NB4 (cell line): ENCODE results near the gene TSPO.

Experiments
- DNase-seq: peaks from one replicate; pipeline ENCODE4 v3.0.0; 2010; ENCODE audit warnings: low read depth
- H3K4me3 ChIP-seq: one replicate; pipeline ENCODE4 v1.5.1; 2011; ENCODE audit warnings: mild to moderate bottlenecking, low read depth, low read length, moderate library complexity
- MYC ChIP-seq: IDR thresholded peaks from 2 replicates; pipeline ENCODE4 v1.6.1; 2011; ENCODE audit warnings: low read depth, low read length
- POLR2A ChIP-seq: IDR thresholded peaks from 2 replicates; pipeline ENCODE4 v1.6.1; 2011; ENCODE audit warnings: mild to moderate bottlenecking; ENCODE audit not compliant: insufficient read length; ENCODE audit errors: extremely low read depth
- TF ChIP-seq, protein P1 (sequence below): IDR thresholded peaks from 2 replicates; pipeline ENCODE4 v1.6.1; 2011; ENCODE audit warnings: low read depth, low read length
- TF ChIP-seq, protein P2 (sequence below): IDR thresholded peaks from one replicate; pipeline ENCODE4 v1.5.1; 2012; ENCODE audit warnings: low read depth, low read length

The TSPO gene

GRCh38 chr22:43171019-43171491 is 19.7 kb downstream of the TSPO start:
- H3K4me3 ChIP-seq: no peak overlapping the region
- no peak for DNase-seq
- TF ChIP-seq MYC (no peak), POLR2A (no peak)
- TF ChIP-seq, protein P1, sequence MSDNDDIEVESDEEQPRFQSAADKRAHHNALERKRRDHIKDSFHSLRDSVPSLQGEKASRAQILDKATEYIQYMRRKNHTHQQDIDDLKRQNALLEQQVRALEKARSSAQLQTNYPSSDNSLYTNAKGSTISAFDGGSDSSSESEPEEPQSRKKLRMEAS: no peak
- TF ChIP-seq, protein P2, sequence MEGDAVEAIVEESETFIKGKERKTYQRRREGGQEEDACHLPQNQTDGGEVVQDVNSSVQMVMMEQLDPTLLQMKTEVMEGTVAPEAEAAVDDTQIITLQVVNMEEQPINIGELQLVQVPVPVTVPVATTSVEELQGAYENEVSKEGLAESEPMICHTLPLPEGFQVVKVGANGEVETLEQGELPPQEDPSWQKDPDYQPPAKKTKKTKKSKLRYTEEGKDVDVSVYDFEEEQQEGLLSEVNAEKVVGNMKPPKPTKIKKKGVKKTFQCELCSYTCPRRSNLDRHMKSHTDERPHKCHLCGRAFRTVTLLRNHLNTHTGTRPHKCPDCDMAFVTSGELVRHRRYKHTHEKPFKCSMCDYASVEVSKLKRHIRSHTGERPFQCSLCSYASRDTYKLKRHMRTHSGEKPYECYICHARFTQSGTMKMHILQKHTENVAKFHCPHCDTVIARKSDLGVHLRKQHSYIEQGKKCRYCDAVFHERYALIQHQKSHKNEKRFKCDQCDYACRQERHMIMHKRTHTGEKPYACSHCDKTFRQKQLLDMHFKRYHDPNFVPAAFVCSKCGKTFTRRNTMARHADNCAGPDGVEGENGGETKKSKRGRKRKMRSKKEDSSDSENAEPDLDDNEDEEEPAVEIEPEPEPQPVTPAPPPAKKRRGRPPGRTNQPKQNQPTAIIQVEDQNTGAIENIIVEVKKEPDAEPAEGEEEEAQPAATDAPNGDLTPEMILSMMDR: no peak

GRCh38 chr22:43171607-43172006 is 20.2 kb downstream of the TSPO start:
- H3K4me3 ChIP-seq: no peak overlapping the region
- DNase-seq: no peak
- TF ChIP-seq, protein P1: no peak
- TF ChIP-seq MYC: no peak
- TF ChIP-seq, protein P2: no peak

DNA sequence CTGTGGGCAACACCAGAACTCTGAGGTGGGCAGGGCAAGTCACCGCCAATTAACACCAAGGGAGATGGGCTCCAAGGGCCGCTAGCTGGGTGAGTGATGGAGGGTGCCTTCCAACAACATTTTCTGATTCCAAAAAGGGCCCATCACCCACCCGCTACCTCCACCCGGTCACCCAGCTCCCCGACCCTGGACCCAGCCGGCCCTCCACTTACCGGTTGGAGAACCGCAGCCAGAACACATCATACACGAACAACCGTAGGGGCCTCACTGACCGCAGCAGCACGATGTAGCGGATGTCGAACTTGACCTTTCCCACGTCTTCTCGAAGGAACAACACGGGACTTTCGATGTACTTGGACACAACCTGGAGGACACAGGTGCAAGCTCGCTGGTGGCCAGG is 20.8 kb downstream of the TSPO start:
- no peak overlapping the region for H3K4me3 ChIP-seq
- TF ChIP-seq MYC (no peak), POLR2A (no peak)
- TF ChIP-seq, protein P1: no peak
- TF ChIP-seq, protein P2: no peak
- no peak for DNase-seq

GRCh38 chr22:43173566-43173965 is 22.2 kb downstream of the TSPO start:
- H3K4me3 ChIP-seq: no peak overlapping the region
- no peak for DNase-seq
- TF ChIP-seq, protein P1: no peak
- no peak for TF ChIP-seq POLR2A
- TF ChIP-seq, protein P2: no peak
- no peak for TF ChIP-seq MYC

DNA sequence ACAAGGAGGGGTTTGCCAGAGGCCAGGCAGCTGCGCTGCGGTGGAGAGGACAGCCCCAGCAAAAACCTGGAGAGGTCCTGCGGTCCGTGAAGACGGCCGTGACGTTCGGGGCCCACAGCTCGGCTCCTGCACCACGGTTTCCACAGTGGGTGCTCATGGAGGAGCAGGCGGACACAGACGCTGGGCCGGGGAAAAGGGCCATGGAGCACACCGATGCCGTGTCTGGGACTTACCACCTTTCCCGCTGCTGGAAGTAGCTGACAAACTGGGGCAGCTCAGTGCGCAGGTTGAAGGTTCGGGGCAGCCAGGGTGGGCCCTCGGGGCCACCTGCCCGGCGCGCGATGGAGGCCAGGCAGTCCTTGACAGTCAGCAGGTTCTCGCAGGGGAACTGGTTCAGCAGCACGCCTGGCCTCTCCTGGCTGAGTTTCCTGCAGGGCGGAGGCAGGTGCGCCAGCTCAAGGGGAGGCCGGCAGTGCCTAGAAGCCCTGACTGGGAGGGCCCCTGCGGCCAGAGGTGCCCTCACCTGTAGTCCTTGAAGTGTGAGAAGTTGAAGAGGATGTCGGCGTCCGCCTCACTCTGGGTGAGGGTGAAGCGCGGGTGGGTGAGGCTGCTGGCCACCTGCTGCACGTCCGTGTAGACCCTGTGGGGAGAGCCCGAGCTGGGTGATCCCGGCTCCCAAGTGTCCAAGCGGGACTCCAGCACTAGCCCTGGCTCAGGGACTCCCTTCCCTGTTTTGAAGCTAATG is 22.8 kb downstream of the TSPO start:
- DNase-seq: no peak

More for the DNA sequence above, 22.8 kb downstream of the TSPO start:
- H3K4me3 ChIP-seq: no peak overlapping the region
- TF ChIP-seq POLR2A: no peak
- TF ChIP-seq, protein P2: no peak
- TF ChIP-seq, protein P1: no peak
- TF ChIP-seq MYC: no peak
